Gastrocnemius medialis (tissue), 4 donors: ENCODE results near the gene DPM2. TPM values are rescaled to one million over a fixed set of nuclear protein-coding genes. Genes with fewer than 3 reads are reported as not detected.
A peak's percentile ranks its signal among the peaks of the same experiment; 100 is the strongest.

Experiments used
- ATAC-seq, 2 donors: fragments of 150-250 bp; one replicate each; pipeline ENCODE4 v1.9.1; 2016
- DNase-seq, 2 donors: peaks; one replicate each; pipeline ENCODE4 v3.0.0-alpha.2; 2019
- H3K27ac ChIP-seq, 4 donors: fragments of 200-600 bp; sonication (generic); 1 replicate in 1 of 4; 2 replicates in 3 of 4; pipeline ENCODE4 v1.5.1; 2016 to 2018; ENCODE audit warnings: mild to moderate bottlenecking in 2 of 4, moderate library complexity in 1 of 4
- H3K27me3 ChIP-seq, 3 donors: fragments of 200-600 bp; sonication (generic) in 2 of 3; 1 replicate in 1 of 3; 2 replicates in 2 of 3; pipeline versions ENCODE4 v1.5.1 to v1.6.0; 2016 to 2019; ENCODE audit warnings: mild to moderate bottlenecking in 1 of 3, moderate library complexity in 1 of 3
- H3K36me3 ChIP-seq, 2 donors: fragments of 200-600 bp; sonication (generic) in 1 of 2; one replicate each; pipeline ENCODE4 v1.5.1; 2017 to 2018
- H3K4me1 ChIP-seq, 2 donors: fragments of 200-600 bp; sonication (generic) in 1 of 2; one replicate each; pipeline ENCODE4 v1.5.1; 2016 to 2017; ENCODE audit warnings: mild to moderate bottlenecking in 2 of 2
- H3K4me3 ChIP-seq, 4 donors: fragments of 200-600 bp; sonication (generic) in 3 of 4; 1 replicate in 1 of 4; 2 replicates in 3 of 4; pipeline ENCODE4 v1.5.1; 2016 to 2019; ENCODE audit warnings: mild to moderate bottlenecking in 2 of 4
- H3K9me3 ChIP-seq, 3 donors: fragments of 200-600 bp; sonication (generic) in 2 of 3; 1 replicate in 1 of 3; 2 replicates in 2 of 3; pipeline ENCODE4 v1.5.1; 2016 to 2019
- POLR2A ChIP-seq, 2 donors: fragments of 450-650 bp; IDR thresholded peaks; one replicate each; pipeline ENCODE4 v1.6.1; 2017; ENCODE audit warnings: antibody characterized with exemption in 2 of 2, mild to moderate bottlenecking in 2 of 2, moderate library complexity in 2 of 2
- in situ Hi-C, 4 donors: fragments of 200-750 bp; cut with MboI; loops; one replicate each; pipeline versions ENCODE4 v1.15.0 to v1.8.0; 2017; ENCODE audit warnings: low sequenced_read_pairs in 4 of 4
- intact Hi-C: fragments of 100-400 bp; cut with DNase I; formaldehyde crosslinking; loops from one replicate; pipeline ENCODE4 v1.15.1; 2023; ENCODE audit warnings: low total_unique reads
- total RNA-seq, 4 donors: library from RNA; depleted of rRNA; stranded (reverse); fragments of >200 nt; gene quantifications; one replicate each; pipeline versions ENCODE4 v1.1.0 to v1.2.3, GENCODE V29; 2016
- TF ChIP-seq, protein P1 (sequence below), 5 experiments: fragments of 450-650 bp in 3 of 5; fragments of 200-600 bp in 2 of 5; sonication (generic) in 2 of 5; IDR thresholded peaks in 4 of 5; conservative IDR thresholded peaks in 1 of 5; 1 replicate in 4 of 5; 2 replicates in 1 of 5; pipeline ENCODE4 v1.5.1; 2016 to 2019; ENCODE audit warnings: antibody characterized with exemption in 5 of 5, mild to moderate bottlenecking in 3 of 5, moderate library complexity in 3 of 5

DPM2 gene
- total RNA-seq, 4 donors from 2014 or later: 4.7 to 10.4 (median 5.9) TPM

- no peak overlapping the region for H3K27ac ChIP-seq
Observed at GRCh38 chr9:127962278-127962677, 24.6 kb upstream of the DPM2 start.

DNA sequence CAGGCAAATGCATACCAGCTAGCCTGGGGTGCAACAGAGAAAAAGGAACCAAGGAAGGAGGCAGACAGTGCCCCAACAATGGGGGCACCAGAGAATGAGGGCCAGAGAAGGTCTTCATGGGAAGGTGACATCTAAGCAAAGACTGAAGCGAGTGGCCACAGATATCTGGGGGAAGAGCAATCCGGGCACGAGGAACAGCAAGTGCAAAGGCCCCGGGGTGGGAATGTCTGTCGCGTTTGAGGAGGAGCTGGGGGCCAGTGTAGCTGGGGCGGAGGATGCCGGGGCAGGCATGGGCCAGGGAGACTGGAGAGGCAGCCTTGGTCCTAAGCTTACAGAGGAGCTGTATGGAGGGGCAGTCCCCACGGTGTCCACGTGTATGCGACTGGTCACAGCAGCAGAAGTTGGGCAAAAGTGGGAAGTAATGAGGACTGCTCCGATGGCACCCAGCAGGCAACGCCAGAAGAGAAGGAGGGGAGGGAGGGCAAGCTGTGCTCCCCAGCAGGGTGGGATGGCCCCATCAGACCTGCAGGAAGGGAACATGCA lies 24.0 kb upstream of the DPM2 start:
- Histone ChIP-seq H3K27ac (no peak overlapping the region), H3K27me3 (no peaks in the 10 kb centered on the region), H3K36me3 (no peaks in the 10 kb centered on the region), H3K9me3 (no peaks in the 10 kb centered on the region), H3K4me3 (no peak overlapping the region), H3K4me1 (peaks cover 25 to 30% of the 10 kb centered on the region in 2 donors)
- in situ Hi-C loops: loop anchor here in 2 of 4 donors (25.0 kb wide), 1 partner anchor 151 kb away; no protein-coding TSS in a partner anchor
- no peak for DNase-seq
- no peak for ATAC-seq
- intact Hi-C loops: no loop called here
- TF ChIP-seq POLR2A (IDR thresholded peaks at IDR 0.05): no peak
- TF ChIP-seq, protein P1, sequence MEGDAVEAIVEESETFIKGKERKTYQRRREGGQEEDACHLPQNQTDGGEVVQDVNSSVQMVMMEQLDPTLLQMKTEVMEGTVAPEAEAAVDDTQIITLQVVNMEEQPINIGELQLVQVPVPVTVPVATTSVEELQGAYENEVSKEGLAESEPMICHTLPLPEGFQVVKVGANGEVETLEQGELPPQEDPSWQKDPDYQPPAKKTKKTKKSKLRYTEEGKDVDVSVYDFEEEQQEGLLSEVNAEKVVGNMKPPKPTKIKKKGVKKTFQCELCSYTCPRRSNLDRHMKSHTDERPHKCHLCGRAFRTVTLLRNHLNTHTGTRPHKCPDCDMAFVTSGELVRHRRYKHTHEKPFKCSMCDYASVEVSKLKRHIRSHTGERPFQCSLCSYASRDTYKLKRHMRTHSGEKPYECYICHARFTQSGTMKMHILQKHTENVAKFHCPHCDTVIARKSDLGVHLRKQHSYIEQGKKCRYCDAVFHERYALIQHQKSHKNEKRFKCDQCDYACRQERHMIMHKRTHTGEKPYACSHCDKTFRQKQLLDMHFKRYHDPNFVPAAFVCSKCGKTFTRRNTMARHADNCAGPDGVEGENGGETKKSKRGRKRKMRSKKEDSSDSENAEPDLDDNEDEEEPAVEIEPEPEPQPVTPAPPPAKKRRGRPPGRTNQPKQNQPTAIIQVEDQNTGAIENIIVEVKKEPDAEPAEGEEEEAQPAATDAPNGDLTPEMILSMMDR (IDR thresholded peaks at IDR 0.05 in 4 of 5, conservative IDR thresholded peaks at IDR 0.05 in 1 of 5): no peak

More at GRCh38 chr9:127962278-127962677, 24.6 kb upstream of the DPM2 start:
- no peaks in the 10 kb centered on the region for H3K36me3 ChIP-seq
- TF ChIP-seq, protein P1 (IDR thresholded peaks at IDR 0.05 in 4 of 5, conservative IDR thresholded peaks at IDR 0.05 in 1 of 5): no peak
- TF ChIP-seq POLR2A (IDR thresholded peaks at IDR 0.05): no peak
- peaks cover 30 to 32% of the 10 kb centered on the region in 2 donors for H3K4me1 ChIP-seq
- no peak for ATAC-seq
- H3K9me3 ChIP-seq: no peaks in the 10 kb centered on the region
- no peak for DNase-seq
- H3K4me3 ChIP-seq: no peak overlapping the region
- intact Hi-C loops (no loop called here), in situ Hi-C loops (loop anchor here in 2 of 4 donors (25.0 kb wide), 1 partner anchor 150 kb away; no protein-coding TSS in a partner anchor)
- H3K27me3 ChIP-seq: no peaks in the 10 kb centered on the region

GRCh38 chr9:127961155-127961490 lies 23.5 kb upstream of the DPM2 start:
- no peaks in the 10 kb centered on the region for H3K36me3 ChIP-seq
- H3K27me3 ChIP-seq: no peaks in the 10 kb centered on the region
- in situ Hi-C loops: loop anchor here in 2 of 4 donors (25.0 kb wide), 1 partner anchor 151 kb away; no protein-coding TSS in a partner anchor
- peaks cover 19 to 28% of the 10 kb centered on the region in 2 donors for H3K4me1 ChIP-seq
- no peak for ATAC-seq
- H3K27ac ChIP-seq: no peak overlapping the region
- no peak for TF ChIP-seq POLR2A (IDR thresholded peaks at IDR 0.05)
- TF ChIP-seq, protein P1 (IDR thresholded peaks at IDR 0.05 in 4 of 5, conservative IDR thresholded peaks at IDR 0.05 in 1 of 5): no peak
- no peak overlapping the region for H3K4me3 ChIP-seq
- DNase-seq: no peak
- intact Hi-C loops: no loop called here
- no peaks in the 10 kb centered on the region for H3K9me3 ChIP-seq

DNA sequence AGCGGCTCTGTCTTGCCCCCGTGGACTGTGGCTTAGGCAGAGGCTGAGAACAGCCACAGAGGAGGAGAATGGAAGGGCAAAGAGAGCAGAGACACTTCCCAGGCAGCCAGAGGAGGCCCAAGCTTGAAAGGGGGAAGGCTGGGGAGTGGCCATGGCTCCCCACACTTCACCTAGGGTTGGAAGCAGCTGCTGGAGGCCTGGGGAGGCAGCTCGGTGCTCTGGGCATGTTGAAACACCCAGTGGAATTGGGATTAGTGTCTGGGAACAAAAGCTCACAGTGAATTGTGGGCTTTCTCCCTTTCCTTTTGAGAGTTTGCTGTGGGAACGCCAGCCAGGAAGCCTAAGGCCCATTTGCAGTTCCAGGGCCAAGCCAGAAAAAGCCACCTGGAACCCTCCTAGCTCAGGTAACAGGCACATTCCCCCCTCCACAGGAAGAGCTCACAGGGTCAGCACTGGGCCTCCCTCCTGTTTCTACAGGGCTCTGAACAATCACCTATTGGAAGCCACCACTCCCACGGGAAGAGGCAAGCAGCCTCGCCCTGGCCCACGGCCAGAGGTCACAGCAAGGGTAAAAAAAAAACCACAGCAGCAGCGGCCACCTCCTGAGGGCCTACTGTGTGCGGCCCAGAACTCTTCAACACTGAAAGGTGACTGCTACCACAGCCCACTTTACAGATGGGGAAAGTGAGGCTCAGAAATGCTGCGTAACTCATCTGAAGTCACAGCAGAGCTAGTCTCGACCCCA lies 22.9 kb upstream of the DPM2 start:
- Histone ChIP-seq H3K27ac (peak overlapping the region; percentile 3 to 32 (median 18)), H3K4me1 (peaks cover 18 to 28% of the 10 kb centered on the region in 2 donors), H3K4me3 (no peak overlapping the region), H3K9me3 (no peaks in the 10 kb centered on the region), H3K27me3 (no peaks in the 10 kb centered on the region), H3K36me3 (no peaks in the 10 kb centered on the region)
- intact Hi-C loops: no loop called here
- ATAC-seq (no peak), DNase-seq (no peak)
- TF ChIP-seq, protein P1 (IDR thresholded peaks at IDR 0.05 in 4 of 5, conservative IDR thresholded peaks at IDR 0.05 in 1 of 5): no peak
- no peak for TF ChIP-seq POLR2A (IDR thresholded peaks at IDR 0.05)
- in situ Hi-C loops: loop anchor here in 2 of 4 donors (25.0 kb wide), 1 partner anchor 152 kb away; no protein-coding TSS in a partner anchor
